Osteoblast (primary cell): ENCODE measurements around the gene DIP2B. TPM values are rescaled to one million over a fixed set of nuclear protein-coding genes. Genes with fewer than 3 reads are reported as not detected.

Source experiments
- DNase-seq: peaks from one replicate; pipeline ENCODE4 v3.0.0; 2011; ENCODE audit warnings: low spot score, mixed read lengths; ENCODE audit not compliant: insufficient read length; ENCODE audit errors: missing footprints
- H2AFZ ChIP-seq: 2 replicates; pipeline ENCODE4 v1.6.0; 2011; ENCODE audit warnings: mild to moderate bottlenecking, low read length
- H3K27ac ChIP-seq: 2 replicates; pipeline ENCODE4 v1.5.1; 2011; ENCODE audit warnings: mild to moderate bottlenecking, low read depth, low read length, moderate library complexity
- H3K27me3 ChIP-seq: 2 replicates; pipeline ENCODE4 v1.6.0; 2012; ENCODE audit warnings: mild to moderate bottlenecking, control low read depth, inconsistent platforms, low read length, moderate library complexity; ENCODE audit not compliant: insufficient read depth
- H3K36me3 ChIP-seq: 2 replicates; pipeline ENCODE4 v1.5.1; 2011; ENCODE audit warnings: mild to moderate bottlenecking, low read length, control low read depth, moderate library complexity; ENCODE audit not compliant: insufficient read depth
- H3K4me1 ChIP-seq: 2 replicates; pipeline ENCODE4 v1.5.1; 2011; ENCODE audit warnings: mild to moderate bottlenecking, low read length, control low read depth, moderate library complexity; ENCODE audit not compliant: insufficient read depth
- H3K4me2 ChIP-seq: 2 replicates; pipeline ENCODE4 v1.6.0; 2011; ENCODE audit warnings: mild to moderate bottlenecking, low read length; ENCODE audit not compliant: insufficient read depth
- H3K4me3 ChIP-seq: fragments of 200-600 bp; sonication (generic); 3 replicates; pipeline ENCODE4 v1.5.1; 2012; ENCODE audit warnings: mild to moderate bottlenecking, low read length, inconsistent platforms; ENCODE audit not compliant: insufficient read depth
- H3K79me2 ChIP-seq: 2 replicates; pipeline ENCODE4 v1.6.0; 2012; ENCODE audit warnings: mild to moderate bottlenecking, low read length, control low read depth, inconsistent platforms; ENCODE audit not compliant: insufficient read depth
- H3K9me3 ChIP-seq: 2 replicates; pipeline ENCODE4 v1.5.1; 2011; ENCODE audit warnings: low read depth, low read length, control low read depth
- H4K20me1 ChIP-seq: 2 replicates; pipeline ENCODE4 v1.6.0; 2012; ENCODE audit warnings: mild to moderate bottlenecking, low read length, control low read depth; ENCODE audit not compliant: insufficient read depth
- total RNA-seq: library from RNA; depleted of rRNA; stranded (reverse); fragments of >200 nt; gene quantifications from 2 replicates; pipeline ENCODE4 v1.2.3, GENCODE V29; 2012
- TF ChIP-seq, protein P1 (sequence below): IDR thresholded peaks from 2 replicates; pipeline ENCODE4 v1.5.1; 2011; ENCODE audit warnings: mild to moderate bottlenecking, low read depth, low read length, moderate library complexity; ENCODE audit errors: extremely low read depth

Gene DIP2B
- total RNA-seq, 1 donor, result 28.2 TPM

GRCh38 chr12:50562520-50563433 lies 58.0 kb downstream of the DIP2B start:
- peaks cover 4% of the 10 kb centered on the region for H3K4me1 ChIP-seq
- H3K27me3 ChIP-seq, result no peaks in the 10 kb centered on the region
- H3K36me3 ChIP-seq, result no peaks in the 10 kb centered on the region
- H3K27ac ChIP-seq, result no peak overlapping the region
- peaks cover 36% of the 10 kb centered on the region for H3K79me2 ChIP-seq
- peaks cover 4% of the 10 kb centered on the region for H4K20me1 ChIP-seq
- TF ChIP-seq, protein P1, sequence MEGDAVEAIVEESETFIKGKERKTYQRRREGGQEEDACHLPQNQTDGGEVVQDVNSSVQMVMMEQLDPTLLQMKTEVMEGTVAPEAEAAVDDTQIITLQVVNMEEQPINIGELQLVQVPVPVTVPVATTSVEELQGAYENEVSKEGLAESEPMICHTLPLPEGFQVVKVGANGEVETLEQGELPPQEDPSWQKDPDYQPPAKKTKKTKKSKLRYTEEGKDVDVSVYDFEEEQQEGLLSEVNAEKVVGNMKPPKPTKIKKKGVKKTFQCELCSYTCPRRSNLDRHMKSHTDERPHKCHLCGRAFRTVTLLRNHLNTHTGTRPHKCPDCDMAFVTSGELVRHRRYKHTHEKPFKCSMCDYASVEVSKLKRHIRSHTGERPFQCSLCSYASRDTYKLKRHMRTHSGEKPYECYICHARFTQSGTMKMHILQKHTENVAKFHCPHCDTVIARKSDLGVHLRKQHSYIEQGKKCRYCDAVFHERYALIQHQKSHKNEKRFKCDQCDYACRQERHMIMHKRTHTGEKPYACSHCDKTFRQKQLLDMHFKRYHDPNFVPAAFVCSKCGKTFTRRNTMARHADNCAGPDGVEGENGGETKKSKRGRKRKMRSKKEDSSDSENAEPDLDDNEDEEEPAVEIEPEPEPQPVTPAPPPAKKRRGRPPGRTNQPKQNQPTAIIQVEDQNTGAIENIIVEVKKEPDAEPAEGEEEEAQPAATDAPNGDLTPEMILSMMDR, result no peak
- no peak overlapping the region for H2AFZ ChIP-seq
- no peak overlapping the region for H3K4me2 ChIP-seq
- no peak for DNase-seq
- H3K9me3 ChIP-seq, result no peaks in the 10 kb centered on the region
- no peak overlapping the region for H3K4me3 ChIP-seq

- Histone ChIP-seq H3K36me3 (no peaks in the 10 kb centered on the region), H2AFZ (no peak overlapping the region), H3K27ac (no peak overlapping the region), H3K4me1 (peaks cover 10% of the 10 kb centered on the region), H3K4me2 (no peak overlapping the region), H4K20me1 (peaks cover 4% of the 10 kb centered on the region), H3K27me3 (no peaks in the 10 kb centered on the region), H3K9me3 (no peaks in the 10 kb centered on the region), H3K4me3 (no peak overlapping the region), H3K79me2 (peaks cover 42% of the 10 kb centered on the region)
- DNase-seq, result no peak
- TF ChIP-seq, protein P1, result no peak
These were observed 58.6 kb downstream of the DIP2B start for GRCh38 chr12:50563434-50563787.

GRCh38 chr12:50564237-50564947 lies 59.6 kb downstream of the DIP2B start:
- H3K36me3 ChIP-seq, result no peaks in the 10 kb centered on the region
- no peaks in the 10 kb centered on the region for H3K9me3 ChIP-seq
- no peak overlapping the region for H3K4me3 ChIP-seq
- DNase-seq, result no peak
- no peak overlapping the region for H3K4me2 ChIP-seq
- H4K20me1 ChIP-seq, result peaks cover 2% of the 10 kb centered on the region
- no peaks in the 10 kb centered on the region for H3K27me3 ChIP-seq
- no peak overlapping the region for H2AFZ ChIP-seq
- H3K4me1 ChIP-seq, result peaks cover 17% of the 10 kb centered on the region
- TF ChIP-seq, protein P1, result no peak
- H3K79me2 ChIP-seq, result peaks cover 42% of the 10 kb centered on the region
- no peak overlapping the region for H3K27ac ChIP-seq

GRCh38 chr12:50564948-50565297 lies 60.1 kb downstream of the DIP2B start:
- Histone ChIP-seq H3K36me3 (no peaks in the 10 kb centered on the region), H4K20me1 (no peaks in the 10 kb centered on the region), H3K4me3 (no peak overlapping the region), H3K4me2 (no peak overlapping the region), H3K27me3 (no peaks in the 10 kb centered on the region), H2AFZ (no peak overlapping the region), H3K27ac (no peak overlapping the region), H3K79me2 (peaks cover 41% of the 10 kb centered on the region), H3K4me1 (peaks cover 17% of the 10 kb centered on the region), H3K9me3 (no peaks in the 10 kb centered on the region)
- TF ChIP-seq, protein P1, result no peak
- no peak for DNase-seq
